NCI-H748 (cell line): ENCODE data around the gene LAMB1.
A peak's percentile ranks its signal among the peaks of the same experiment; 100 is the strongest.
"Not testable (repeated sequence)": the region's sequence is repeated elsewhere in the genome, so short reads cannot be mapped to it uniquely, and the experiment has no call there.

Experiments used
- DNase-seq: peaks from one replicate; lab custom pipeline; 2025; ENCODE audit not compliant: unreplicated experiment; lab: John Stamatoyannopoulos, UW

LAMB1 gene

GRCh38 chr7:107973861-107974260 lies 29.1 kb downstream of the LAMB1 start:
- no peak for DNase-seq

- DNase-seq: no peak
Measured at GRCh38 chr7:107972941-107973376, 30.0 kb downstream of the LAMB1 start.

GRCh38 chr7:107972075-107972482 lies 30.9 kb downstream of the LAMB1 start:
- DNase-seq: no peak

GRCh38 chr7:107971613-107972012 lies 31.3 kb downstream of the LAMB1 start:
- no peak for DNase-seq

GRCh38 chr7:107971100-107971499 lies 31.9 kb downstream of the LAMB1 start:
- no peak for DNase-seq

- DNase-seq: no peak
Measured at GRCh38 chr7:107969856-107970255, 33.1 kb downstream of the LAMB1 start.

- no peak for DNase-seq
Measured at GRCh38 chr7:107968449-107968848, 34.5 kb downstream of the LAMB1 start.

- DNase-seq: peak; percentile 68
Measured at GRCh38 chr7:107967420-107967819, 35.5 kb downstream of the LAMB1 start.

GRCh38 chr7:107966711-107967110 lies 36.2 kb downstream of the LAMB1 start:
- peak; percentile 16 for DNase-seq

- DNase-seq: no peak
Measured at GRCh38 chr7:107964510-107964909, 38.5 kb downstream of the LAMB1 start.

GRCh38 chr7:107962817-107963216 lies 40.1 kb downstream of the LAMB1 start:
- no peak for DNase-seq

- DNase-seq: peak; percentile 29
Measured at GRCh38 chr7:107961405-107961804, 41.6 kb downstream of the LAMB1 start.

- no peak for DNase-seq
Measured at GRCh38 chr7:107960272-107960671, 42.7 kb downstream of the LAMB1 start.

GRCh38 chr7:107959527-107959898 lies 43.4 kb downstream of the LAMB1 start:
- DNase-seq: no peak

- no peak for DNase-seq
Measured at GRCh38 chr7:107958764-107959526, 44.0 kb downstream of the LAMB1 start.

GRCh38 chr7:107957436-107957835 lies 45.5 kb downstream of the LAMB1 start:
- no peak for DNase-seq

- not testable (repeated sequence) for DNase-seq
Measured at GRCh38 chr7:107956950-107957349, 46.0 kb downstream of the LAMB1 start.

GRCh38 chr7:107955394-107955793 lies 47.6 kb downstream of the LAMB1 start:
- DNase-seq: no peak

GRCh38 chr7:107953924-107954303 lies 49.0 kb downstream of the LAMB1 start:
- DNase-seq: no peak

GRCh38 chr7:107953265-107953923 lies 49.6 kb downstream of the LAMB1 start:
- DNase-seq: no peak

- peak; percentile 4 for DNase-seq
Measured at GRCh38 chr7:107951896-107952295, 51.1 kb downstream of the LAMB1 start.

- no peak for DNase-seq
Measured at GRCh38 chr7:107951172-107951787, 51.7 kb downstream of the LAMB1 start.
